Memory B cell (primary cell): ENCODE data around the gene ACTRT2.
A peak's percentile ranks its signal among the peaks of the same experiment; 100 is the strongest.

Experiments used
- ATAC-seq: fragments of 150-1000 bp; cut with Tn5 transposase; 2 replicates; pipeline ENCODE4 v1.10.0; 2021; ENCODE audit warnings: low read depth, mild to moderate bottlenecking, moderate library complexity
- DNase-seq, 2 donors: peaks; one replicate each; pipeline ENCODE4 v3.0.0; 2022; ENCODE audit warnings: low spot score in 2 of 2
- H3K27ac Mint-ChIP-seq: one replicate; pipeline ENCODE4 v1.8.0; 2022; ENCODE audit warnings: mild to moderate bottlenecking, moderate library complexity, mixed read lengths
- H3K27me3 Mint-ChIP-seq: one replicate; pipeline ENCODE4 v1.8.0; 2022; ENCODE audit warnings: mixed read lengths
- H3K36me3 Mint-ChIP-seq: one replicate; pipeline ENCODE4 v1.8.0; 2022; ENCODE audit warnings: mild to moderate bottlenecking, mixed read lengths
- H3K4me1 Mint-ChIP-seq: one replicate; pipeline ENCODE4 v1.8.0; 2022; ENCODE audit warnings: mixed read lengths
- H3K4me3 Mint-ChIP-seq: one replicate; pipeline ENCODE4 v1.8.0; 2022; ENCODE audit warnings: mild to moderate bottlenecking, moderate library complexity, mixed read lengths
- H3K9me3 Mint-ChIP-seq: one replicate; pipeline ENCODE4 v1.8.0; 2022; ENCODE audit warnings: mixed read lengths

The ACTRT2 gene

GRCh38 chr1:3003039-3003940 lies 18.0 kb upstream of the ACTRT2 start:
- Mint-ChIP-seq H3K27me3 (no peaks in the 10 kb centered on the region), H3K27ac (no peak overlapping the region), H3K4me1 (no peaks in the 10 kb centered on the region), H3K9me3 (peaks cover 7% of the 10 kb centered on the region), H3K36me3 (peaks cover 1% of the 10 kb centered on the region), H3K4me3 (no peak overlapping the region)
- DNase-seq (no peak), ATAC-seq (no peak)

- Mint-ChIP-seq H3K9me3 (peaks cover 7% of the 10 kb centered on the region), H3K4me3 (no peak overlapping the region), H3K4me1 (no peaks in the 10 kb centered on the region), H3K36me3 (peaks cover 1% of the 10 kb centered on the region), H3K27me3 (no peaks in the 10 kb centered on the region), H3K27ac (no peak overlapping the region)
- DNase-seq (no peak), ATAC-seq (no peak)
Measured at GRCh38 chr1:3003941-3004270, 17.4 kb upstream of the ACTRT2 start.

- Mint-ChIP-seq H3K27ac (no peak overlapping the region), H3K36me3 (peaks cover 1% of the 10 kb centered on the region), H3K27me3 (no peaks in the 10 kb centered on the region), H3K9me3 (peaks cover 7% of the 10 kb centered on the region), H3K4me3 (no peak overlapping the region), H3K4me1 (no peaks in the 10 kb centered on the region)
- ATAC-seq = no peak
- no peak for DNase-seq
Measured at GRCh38 chr1:3004285-3005205, 16.7 kb upstream of the ACTRT2 start.

GRCh38 chr1:3005771-3006170 lies 15.5 kb upstream of the ACTRT2 start:
- no peaks in the 10 kb centered on the region for H3K4me1 Mint-ChIP-seq
- H3K27ac Mint-ChIP-seq = no peak overlapping the region
- H3K9me3 Mint-ChIP-seq = peaks cover 7% of the 10 kb centered on the region
- H3K4me3 Mint-ChIP-seq = no peak overlapping the region
- DNase-seq (no peak), ATAC-seq (no peak)
- H3K27me3 Mint-ChIP-seq = no peaks in the 10 kb centered on the region
- peaks cover 1% of the 10 kb centered on the region for H3K36me3 Mint-ChIP-seq

GRCh38 chr1:3007298-3008147 lies 13.7 kb upstream of the ACTRT2 start:
- ATAC-seq (no peak), DNase-seq (no peak)
- H3K9me3 Mint-ChIP-seq = peaks cover 7% of the 10 kb centered on the region

GRCh38 chr1:3009021-3009420 lies 12.2 kb upstream of the ACTRT2 start:
- peaks cover 4% of the 10 kb centered on the region for H3K36me3 Mint-ChIP-seq
- no peak overlapping the region for H3K27ac Mint-ChIP-seq
- peaks cover 3% of the 10 kb centered on the region for H3K4me1 Mint-ChIP-seq
- ATAC-seq = no peak
- DNase-seq = no peak
- peaks cover 3% of the 10 kb centered on the region for H3K27me3 Mint-ChIP-seq
- H3K9me3 Mint-ChIP-seq = peaks cover 9% of the 10 kb centered on the region
- no peak overlapping the region for H3K4me3 Mint-ChIP-seq

More at GRCh38 chr1:3007298-3008147, 13.7 kb upstream of the ACTRT2 start:
- no peak overlapping the region for H3K27ac Mint-ChIP-seq
- peaks cover 1% of the 10 kb centered on the region for H3K36me3 Mint-ChIP-seq
- no peaks in the 10 kb centered on the region for H3K4me1 Mint-ChIP-seq
- H3K4me3 Mint-ChIP-seq = no peak overlapping the region
- H3K27me3 Mint-ChIP-seq = no peaks in the 10 kb centered on the region

- peaks cover 4% of the 10 kb centered on the region for H3K27me3 Mint-ChIP-seq
- peaks cover 4% of the 10 kb centered on the region for H3K36me3 Mint-ChIP-seq
- H3K27ac Mint-ChIP-seq = no peak overlapping the region
- H3K9me3 Mint-ChIP-seq = peaks cover 9% of the 10 kb centered on the region
- no peak for DNase-seq
- no peak overlapping the region for H3K4me3 Mint-ChIP-seq
- no peak for ATAC-seq
- H3K4me1 Mint-ChIP-seq = peaks cover 3% of the 10 kb centered on the region
Measured at GRCh38 chr1:3009556-3009955, 11.7 kb upstream of the ACTRT2 start.

- Mint-ChIP-seq H3K4me1 (peaks cover 3% of the 10 kb centered on the region), H3K27me3 (peaks cover 5% of the 10 kb centered on the region), H3K4me3 (no peak overlapping the region), H3K36me3 (peaks cover 4% of the 10 kb centered on the region), H3K27ac (no peak overlapping the region), H3K9me3 (peaks cover 9% of the 10 kb centered on the region)
- DNase-seq (no peak), ATAC-seq (no peak)
Measured at GRCh38 chr1:3011127-3011526, 10.1 kb upstream of the ACTRT2 start.

- DNase-seq (no peak), ATAC-seq (no peak)
- H3K4me1 Mint-ChIP-seq = peaks cover 3% of the 10 kb centered on the region
- peaks cover 3% of the 10 kb centered on the region for H3K36me3 Mint-ChIP-seq
- peaks cover 5% of the 10 kb centered on the region for H3K9me3 Mint-ChIP-seq
- no peak overlapping the region for H3K27ac Mint-ChIP-seq
- no peak overlapping the region for H3K4me3 Mint-ChIP-seq
- H3K27me3 Mint-ChIP-seq = peaks cover 5% of the 10 kb centered on the region
Measured at GRCh38 chr1:3011631-3012455, 9.4 kb upstream of the ACTRT2 start.

GRCh38 chr1:3012456-3013291 lies 8.6 kb upstream of the ACTRT2 start:
- no peak overlapping the region for H3K27ac Mint-ChIP-seq
- H3K36me3 Mint-ChIP-seq = peaks cover 3% of the 10 kb centered on the region
- H3K4me1 Mint-ChIP-seq = peaks cover 3% of the 10 kb centered on the region
- peaks cover 5% of the 10 kb centered on the region for H3K27me3 Mint-ChIP-seq
- no peak overlapping the region for H3K4me3 Mint-ChIP-seq
- DNase-seq (peak in 1 of 2 donors; percentile 42), ATAC-seq (no peak)
- peaks cover 5% of the 10 kb centered on the region for H3K9me3 Mint-ChIP-seq

- Mint-ChIP-seq H3K36me3 (peaks cover 3% of the 10 kb centered on the region), H3K27ac (no peak overlapping the region), H3K4me3 (peak overlapping the region; percentile 4), H3K27me3 (peaks cover 5% of the 10 kb centered on the region), H3K9me3 (peaks cover 2% of the 10 kb centered on the region), H3K4me1 (peaks cover 3% of the 10 kb centered on the region)
- DNase-seq = no peak
- no peak for ATAC-seq
Measured at GRCh38 chr1:3013371-3014049, 7.8 kb upstream of the ACTRT2 start.

- ATAC-seq (no peak), DNase-seq (no peak)
- peaks cover 3% of the 10 kb centered on the region for H3K36me3 Mint-ChIP-seq
- no peak overlapping the region for H3K4me3 Mint-ChIP-seq
- peaks cover 3% of the 10 kb centered on the region for H3K4me1 Mint-ChIP-seq
- H3K27ac Mint-ChIP-seq = no peak overlapping the region
- peaks cover 5% of the 10 kb centered on the region for H3K27me3 Mint-ChIP-seq
- H3K9me3 Mint-ChIP-seq = peaks cover 2% of the 10 kb centered on the region
Measured at GRCh38 chr1:3014050-3014440, 7.2 kb upstream of the ACTRT2 start.
